ENCODE results near the gene S100A16.

The S100A16 gene

DNA sequence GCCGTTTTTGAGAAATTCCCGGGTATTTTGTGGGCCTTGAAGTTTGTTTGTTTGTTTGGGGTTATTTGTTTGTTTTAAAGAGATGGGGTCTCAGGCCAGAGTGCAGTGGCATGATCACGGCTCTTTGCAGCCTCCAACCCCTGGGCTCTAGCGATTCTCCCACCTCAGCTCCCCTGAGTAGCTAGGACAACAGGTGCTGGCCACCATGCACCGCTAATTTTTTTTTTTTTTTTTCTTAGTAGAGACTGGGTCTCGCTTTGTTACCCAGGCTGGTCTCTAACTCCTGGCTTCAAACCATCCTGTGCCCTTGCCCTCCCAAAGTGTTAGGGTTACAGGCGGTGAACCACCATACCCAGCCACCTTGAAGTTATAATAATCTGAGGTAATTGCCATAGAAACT is 22.9 kb upstream of the S100A16 start:
- no peak for FAIRE-seq

DNA sequence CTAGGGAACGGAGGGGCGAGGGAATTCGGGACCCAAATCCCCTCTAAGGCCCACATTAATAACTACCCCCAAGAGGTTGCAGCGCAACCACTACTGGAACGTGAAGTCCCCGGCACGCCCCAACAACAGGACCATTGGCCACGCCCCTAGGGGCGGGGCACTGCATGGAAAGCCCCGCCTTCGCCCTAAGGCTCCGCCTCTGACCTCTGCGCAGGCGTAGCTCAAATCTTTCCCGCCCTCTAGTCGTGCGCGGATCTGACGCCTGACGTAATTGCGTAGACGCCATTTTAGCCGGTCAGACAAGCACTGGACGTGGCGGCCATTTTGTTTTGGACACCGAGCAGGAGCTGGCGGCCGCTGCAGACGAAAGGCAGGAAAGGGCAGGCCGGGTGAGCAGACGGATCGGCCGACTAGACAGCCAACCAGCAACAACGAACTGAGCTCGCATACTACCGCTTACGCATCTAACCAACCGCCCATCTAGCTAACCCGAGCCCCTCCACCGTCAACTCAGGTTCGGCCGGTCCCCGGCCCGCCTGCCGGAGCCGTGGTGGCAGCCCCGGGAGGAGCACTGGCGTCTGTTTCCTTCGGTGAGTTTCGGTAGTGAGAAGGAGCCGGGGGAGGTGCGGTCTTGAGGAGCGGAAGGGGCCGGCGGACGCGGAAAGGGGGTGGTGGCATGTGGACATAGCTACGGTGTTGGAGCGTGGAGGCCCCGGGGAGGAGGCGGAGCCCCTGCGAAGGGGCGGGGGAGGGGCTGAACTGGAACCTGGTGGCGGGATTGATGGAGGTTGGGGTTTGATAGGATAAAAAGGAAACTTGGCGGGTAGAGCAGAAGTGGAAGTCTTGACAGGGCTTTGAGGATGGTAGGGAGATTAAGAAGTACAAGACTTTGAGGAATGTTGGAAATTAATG is 21.1 kb upstream of the S100A16 start, which contains the start of gene CHTOP:
TSS of gene CHTOP (plus strand) at position 313 of the 912 bp plus-strand sequence. CDS start 2,523 bp downstream, outside the sequence.
- peak; percentile 97 for FAIRE-seq

DNA sequence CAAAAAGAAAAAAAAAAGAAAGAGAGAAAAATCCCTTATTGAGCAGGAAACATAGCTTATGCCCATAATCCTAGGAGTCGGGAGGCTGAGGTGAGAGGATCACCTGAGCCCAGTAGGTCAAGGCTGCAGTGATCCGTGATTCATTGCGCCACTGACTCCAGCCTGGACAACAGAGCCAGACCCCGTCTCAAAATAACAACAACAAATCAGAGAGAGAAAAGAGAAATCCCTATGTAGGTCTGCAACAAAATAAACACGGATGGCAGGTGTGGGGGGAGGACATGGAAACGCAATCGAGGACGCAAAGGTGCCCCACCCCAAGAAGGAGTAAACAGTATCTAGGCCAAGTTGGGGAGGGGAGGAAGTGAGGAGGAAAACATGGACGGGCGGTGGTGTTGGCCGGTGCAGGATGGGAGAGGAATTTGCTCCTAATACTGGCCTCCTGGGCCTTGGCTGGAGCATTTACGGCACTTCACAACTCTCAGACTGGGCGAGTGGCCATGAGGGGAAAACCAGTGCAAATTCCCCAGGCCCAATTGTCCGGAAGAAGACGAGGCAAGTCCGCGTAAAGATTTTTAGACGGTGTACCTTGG is 20.3 kb upstream of the S100A16 start:
- FAIRE-seq = no peak

GRCh38 chr1:153631047-153632022 is 18.4 kb upstream of the S100A16 start:
- FAIRE-seq = no peak

DNA sequence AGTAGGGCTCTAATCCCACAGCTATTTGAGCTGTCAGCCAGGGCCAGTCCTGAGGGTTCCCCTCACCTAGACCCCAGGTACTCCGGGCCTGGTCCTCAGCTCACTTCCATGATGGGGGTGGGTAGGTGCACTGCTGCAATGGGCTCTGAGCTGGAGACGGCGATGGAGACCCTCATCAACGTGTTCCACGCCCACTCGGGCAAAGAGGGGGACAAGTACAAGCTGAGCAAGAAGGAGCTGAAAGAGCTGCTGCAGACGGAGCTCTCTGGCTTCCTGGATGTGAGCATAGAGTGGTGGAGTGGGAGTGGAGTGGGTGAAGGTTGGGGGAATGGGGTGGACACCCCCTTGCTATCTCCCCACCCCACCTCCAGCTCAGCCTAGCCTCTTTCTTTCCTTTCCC is 17.4 kb upstream of the S100A16 start:
- no peak for FAIRE-seq

- no peak for FAIRE-seq
Measured at GRCh38 chr1:153629971-153630370, 17.0 kb upstream of the S100A16 start.

GRCh38 chr1:153629343-153629665 is 16.4 kb upstream of the S100A16 start:
- FAIRE-seq = no peak

DNA sequence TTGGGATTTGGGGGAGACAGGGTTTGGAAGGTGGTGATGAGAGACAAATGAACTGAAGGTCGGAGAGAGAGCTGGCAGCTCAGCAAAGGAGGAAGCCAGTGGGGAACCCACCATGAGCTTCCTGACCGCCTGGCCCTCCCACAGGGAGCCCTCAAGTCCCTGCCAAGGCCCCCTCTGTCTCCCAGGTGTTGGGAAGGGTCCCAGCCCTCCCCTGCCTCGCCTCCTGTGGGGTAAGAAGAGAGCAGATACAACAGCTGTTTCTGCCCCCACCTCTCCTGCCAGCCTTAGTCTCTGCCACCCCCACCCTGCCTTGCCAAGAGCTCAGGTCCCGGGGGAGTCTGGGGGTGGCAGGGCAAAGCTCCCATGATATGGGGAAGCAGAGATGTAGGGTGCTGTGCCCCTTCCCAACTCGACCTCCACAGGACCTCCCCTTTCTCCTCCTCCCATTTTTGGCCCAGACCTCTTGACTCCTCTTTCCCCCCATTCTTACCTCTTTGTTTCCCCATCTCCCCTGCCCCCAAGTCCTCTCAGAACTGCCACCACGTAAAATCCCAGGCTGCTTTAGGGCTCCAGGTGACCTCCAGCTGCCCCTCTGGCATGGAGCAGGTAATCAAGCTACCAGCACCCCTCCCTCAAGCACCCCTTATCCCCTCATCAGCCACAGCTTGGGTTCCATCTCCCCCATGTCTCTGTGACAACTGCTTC is 15.9 kb upstream of the S100A16 start:
- FAIRE-seq = no peak

DNA sequence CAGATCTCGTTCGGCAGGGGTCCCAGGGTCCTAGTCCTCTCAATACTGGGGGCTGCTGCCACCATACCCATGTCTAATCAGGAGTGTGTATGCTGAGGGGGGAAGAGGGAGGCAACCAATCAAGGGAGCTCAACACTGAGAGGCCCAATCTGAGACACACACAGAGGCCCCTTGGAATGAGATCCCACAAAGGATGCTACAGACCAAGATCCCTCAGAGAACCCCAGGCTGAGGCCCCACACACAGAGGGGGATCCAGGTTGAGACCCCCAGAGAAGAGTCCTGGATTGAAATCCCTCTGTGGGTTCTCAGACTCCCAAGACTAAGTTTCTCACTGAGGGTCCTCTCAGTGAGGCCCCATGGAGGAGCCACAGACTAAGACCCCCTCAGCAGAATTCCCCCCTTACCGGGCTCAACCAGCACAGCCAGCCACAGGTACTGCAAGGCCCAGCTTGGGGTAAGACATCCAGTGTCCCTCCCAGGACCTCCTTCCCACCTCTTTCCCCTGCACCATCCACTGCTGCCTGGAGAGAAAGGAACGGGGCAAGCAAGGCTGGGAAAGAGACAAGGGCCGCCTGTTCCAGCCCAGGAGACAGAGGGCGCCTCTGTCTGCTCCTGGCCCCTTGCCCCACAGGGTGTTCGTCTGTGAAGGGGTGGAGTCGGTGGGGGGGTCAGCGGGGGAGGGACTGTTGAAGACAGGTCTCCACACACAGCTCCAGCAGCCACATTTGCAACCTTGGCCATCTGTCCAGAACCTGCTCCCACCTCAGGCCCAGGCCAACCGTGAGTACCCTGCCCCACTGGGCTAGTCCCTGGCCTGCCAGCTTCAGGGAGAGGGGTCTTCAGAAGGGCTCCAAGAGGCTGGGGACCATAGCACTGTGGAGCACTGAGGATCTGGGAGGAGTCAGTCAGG is 15.0 kb upstream of the S100A16 start, which contains the start of gene S100A1:
TSS of gene S100A1 (plus strand) at position 720 of the 912 bp plus-strand sequence. CDS start 2,088 bp downstream, outside the sequence.
- FAIRE-seq = no peak

- FAIRE-seq = peak; percentile 95
Measured at GRCh38 chr1:153626904-153627714, 14.2 kb upstream of the S100A16 start, which contains the start of gene S100A13. Gene S100A13, minus strand, starts transcription at chr1:153627505. Its CDS starts 1,033 bp downstream, at chr1:153626472.

DNA sequence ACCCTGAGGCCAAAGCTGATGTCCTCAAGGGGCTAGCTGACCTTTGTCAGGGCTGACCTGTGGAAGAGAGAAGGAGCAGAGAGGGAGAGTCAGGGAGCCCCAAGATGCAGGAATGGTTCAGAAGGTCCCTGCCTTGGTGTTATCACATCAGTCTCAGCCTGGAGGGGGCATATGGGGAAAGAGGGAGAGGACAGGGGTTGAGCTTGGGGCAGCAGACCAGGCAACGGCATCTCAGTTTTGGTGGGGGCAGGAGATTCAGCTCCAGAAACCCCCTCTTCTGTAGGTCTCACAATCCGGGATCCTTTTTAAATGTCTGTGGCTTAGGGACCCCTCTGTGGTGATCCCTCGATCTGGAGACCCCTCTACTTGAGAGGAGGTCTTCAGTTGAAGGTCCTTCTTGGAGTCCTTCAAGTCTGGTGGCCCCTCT is 13.6 kb upstream of the S100A16 start:
- no peak for FAIRE-seq

DNA sequence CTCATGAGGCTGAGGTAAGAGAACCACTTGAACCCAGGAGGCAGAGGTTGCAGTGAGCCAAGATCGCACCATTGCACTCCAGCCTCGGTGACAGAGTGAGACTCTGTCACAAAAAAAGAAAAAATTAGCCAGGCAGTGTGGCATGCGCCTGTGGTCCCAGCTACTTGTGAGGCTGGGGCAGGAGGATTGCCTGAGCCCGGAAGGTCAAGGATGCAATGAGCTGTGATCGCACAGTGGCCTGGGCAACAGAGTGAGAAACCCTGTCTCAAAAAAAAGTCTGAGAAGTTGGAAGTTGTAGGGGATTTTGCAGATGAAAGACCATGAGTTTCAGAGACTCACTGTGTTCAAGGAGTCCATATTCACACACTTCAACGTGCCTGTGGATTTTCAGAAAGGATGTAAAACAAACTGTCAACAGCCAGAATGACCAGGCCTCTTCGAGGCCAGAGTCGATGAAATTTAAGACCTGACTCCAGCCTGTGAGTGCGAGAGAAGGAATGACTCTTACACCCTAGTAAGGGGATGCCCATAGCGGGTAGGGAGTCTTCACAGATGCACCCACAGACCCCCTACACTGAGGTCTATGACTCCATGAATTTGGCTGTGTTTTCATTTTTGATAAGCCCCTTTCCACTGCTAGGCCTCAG is 12.2 kb upstream of the S100A16 start:
- FAIRE-seq = no peak

DNA sequence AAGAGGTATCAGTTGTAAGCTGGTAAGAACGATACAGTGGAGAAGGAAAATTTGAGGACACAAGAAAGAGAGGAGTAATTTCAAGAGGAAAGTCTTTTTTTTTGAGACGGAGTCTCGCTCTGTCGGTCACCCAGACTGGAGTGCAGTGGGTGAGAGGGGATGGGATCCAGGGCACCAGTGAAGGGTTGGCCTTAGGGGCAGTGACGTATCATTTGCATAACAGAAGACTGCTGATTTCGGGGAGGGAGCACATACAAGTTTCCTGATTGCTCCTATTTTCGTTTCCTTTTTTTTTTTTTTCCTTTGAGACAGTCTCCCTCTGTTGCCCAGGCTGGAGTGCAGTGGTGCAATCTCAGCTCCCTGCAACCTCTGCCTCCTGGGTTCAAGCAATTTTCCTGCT is 10.2 kb upstream of the S100A16 start:
- no peak for FAIRE-seq

DNA sequence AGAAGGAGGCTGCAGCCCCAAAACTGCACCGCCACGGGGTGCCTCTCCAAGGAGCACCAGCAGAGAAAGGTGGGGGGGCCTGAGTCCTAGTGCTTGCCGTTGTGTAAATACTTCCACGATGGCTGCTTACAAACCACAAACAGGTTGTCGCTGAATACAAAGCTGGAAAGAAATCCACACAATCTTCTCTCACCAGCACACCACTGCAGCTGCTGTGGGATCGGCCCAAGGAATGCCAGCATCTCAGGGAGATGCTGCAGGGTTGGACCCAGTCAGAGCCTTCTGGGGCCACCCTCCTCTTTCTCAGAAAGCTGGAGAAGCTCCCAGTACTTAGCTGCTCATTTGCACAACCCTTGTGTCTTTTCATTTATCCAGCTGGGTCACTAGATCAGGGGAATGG is 6.2 kb upstream of the S100A16 start:
- FAIRE-seq = no peak

GRCh38 chr1:153617663-153618062 is 4.7 kb upstream of the S100A16 start:
- FAIRE-seq = peak; percentile 25

- FAIRE-seq = no peak
Measured at GRCh38 chr1:153616917-153617311, 4.0 kb upstream of the S100A16 start.

- FAIRE-seq = no peak
Measured at GRCh38 chr1:153616144-153616916, 3.4 kb upstream of the S100A16 start, which contains the start of gene S100A14. Gene S100A14, minus strand, starts transcription at chr1:153616325. Its CDS starts 467 bp downstream, at chr1:153615858.

DNA sequence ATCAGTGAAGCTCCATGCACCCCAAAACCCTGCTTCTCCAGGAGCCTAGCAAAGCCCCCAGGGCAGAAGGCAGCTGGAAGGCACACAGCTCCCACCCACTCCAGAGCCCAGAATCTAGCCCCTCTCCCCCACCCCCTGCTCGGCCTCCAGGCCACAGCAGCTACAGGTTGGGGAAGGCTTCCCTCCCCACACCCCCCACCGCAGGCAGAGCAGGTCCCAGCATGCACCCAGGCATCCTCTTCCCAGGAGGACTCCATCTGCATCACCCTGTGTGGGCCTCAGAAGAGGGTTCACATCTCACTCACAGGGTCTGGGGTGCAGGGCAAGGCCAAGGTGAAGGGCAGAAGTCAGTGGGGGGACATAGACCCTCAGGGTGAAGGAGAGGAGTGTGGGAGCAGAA is 2.5 kb upstream of the S100A16 start:
- FAIRE-seq = no peak

- no peak for FAIRE-seq
Measured at GRCh38 chr1:153614906-153615305, 2.0 kb upstream of the S100A16 start.
